ENCODE results near the gene C1orf94.

DNA sequence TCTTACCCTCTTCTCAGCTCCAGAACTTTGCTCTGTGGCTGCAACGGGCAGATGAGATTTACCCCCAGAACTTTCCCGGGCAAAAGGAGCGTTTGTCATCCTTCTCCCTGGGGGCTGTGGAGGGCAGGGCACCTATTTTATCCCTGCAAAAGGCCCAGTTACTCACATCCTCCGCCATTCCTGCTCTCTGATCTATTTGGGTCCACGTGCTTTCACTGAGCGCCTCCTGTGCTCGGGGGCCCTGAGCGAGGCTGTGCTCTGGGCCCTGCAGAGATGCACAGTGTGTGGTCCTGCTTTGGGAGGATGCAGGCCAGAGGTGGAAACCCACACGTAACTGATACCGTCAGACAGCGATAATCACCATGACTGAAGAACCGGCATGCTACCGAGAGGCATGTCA, 9.3 kb upstream of the C1orf94 start:
- TF ChIP-seq, protein P1, sequence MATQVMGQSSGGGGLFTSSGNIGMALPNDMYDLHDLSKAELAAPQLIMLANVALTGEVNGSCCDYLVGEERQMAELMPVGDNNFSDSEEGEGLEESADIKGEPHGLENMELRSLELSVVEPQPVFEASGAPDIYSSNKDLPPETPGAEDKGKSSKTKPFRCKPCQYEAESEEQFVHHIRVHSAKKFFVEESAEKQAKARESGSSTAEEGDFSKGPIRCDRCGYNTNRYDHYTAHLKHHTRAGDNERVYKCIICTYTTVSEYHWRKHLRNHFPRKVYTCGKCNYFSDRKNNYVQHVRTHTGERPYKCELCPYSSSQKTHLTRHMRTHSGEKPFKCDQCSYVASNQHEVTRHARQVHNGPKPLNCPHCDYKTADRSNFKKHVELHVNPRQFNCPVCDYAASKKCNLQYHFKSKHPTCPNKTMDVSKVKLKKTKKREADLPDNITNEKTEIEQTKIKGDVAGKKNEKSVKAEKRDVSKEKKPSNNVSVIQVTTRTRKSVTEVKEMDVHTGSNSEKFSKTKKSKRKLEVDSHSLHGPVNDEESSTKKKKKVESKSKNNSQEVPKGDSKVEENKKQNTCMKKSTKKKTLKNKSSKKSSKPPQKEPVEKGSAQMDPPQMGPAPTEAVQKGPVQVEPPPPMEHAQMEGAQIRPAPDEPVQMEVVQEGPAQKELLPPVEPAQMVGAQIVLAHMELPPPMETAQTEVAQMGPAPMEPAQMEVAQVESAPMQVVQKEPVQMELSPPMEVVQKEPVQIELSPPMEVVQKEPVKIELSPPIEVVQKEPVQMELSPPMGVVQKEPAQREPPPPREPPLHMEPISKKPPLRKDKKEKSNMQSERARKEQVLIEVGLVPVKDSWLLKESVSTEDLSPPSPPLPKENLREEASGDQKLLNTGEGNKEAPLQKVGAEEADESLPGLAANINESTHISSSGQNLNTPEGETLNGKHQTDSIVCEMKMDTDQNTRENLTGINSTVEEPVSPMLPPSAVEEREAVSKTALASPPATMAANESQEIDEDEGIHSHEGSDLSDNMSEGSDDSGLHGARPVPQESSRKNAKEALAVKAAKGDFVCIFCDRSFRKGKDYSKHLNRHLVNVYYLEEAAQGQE (IDR thresholded peaks at IDR 0.05; ENCODE audit: low read depth, low read length) = no peak
- TF ChIP-seq SMC3 (IDR thresholded peaks at IDR 0.05; ENCODE audit: low read depth, low read length) = no peak
- TF ChIP-seq, protein P2, sequence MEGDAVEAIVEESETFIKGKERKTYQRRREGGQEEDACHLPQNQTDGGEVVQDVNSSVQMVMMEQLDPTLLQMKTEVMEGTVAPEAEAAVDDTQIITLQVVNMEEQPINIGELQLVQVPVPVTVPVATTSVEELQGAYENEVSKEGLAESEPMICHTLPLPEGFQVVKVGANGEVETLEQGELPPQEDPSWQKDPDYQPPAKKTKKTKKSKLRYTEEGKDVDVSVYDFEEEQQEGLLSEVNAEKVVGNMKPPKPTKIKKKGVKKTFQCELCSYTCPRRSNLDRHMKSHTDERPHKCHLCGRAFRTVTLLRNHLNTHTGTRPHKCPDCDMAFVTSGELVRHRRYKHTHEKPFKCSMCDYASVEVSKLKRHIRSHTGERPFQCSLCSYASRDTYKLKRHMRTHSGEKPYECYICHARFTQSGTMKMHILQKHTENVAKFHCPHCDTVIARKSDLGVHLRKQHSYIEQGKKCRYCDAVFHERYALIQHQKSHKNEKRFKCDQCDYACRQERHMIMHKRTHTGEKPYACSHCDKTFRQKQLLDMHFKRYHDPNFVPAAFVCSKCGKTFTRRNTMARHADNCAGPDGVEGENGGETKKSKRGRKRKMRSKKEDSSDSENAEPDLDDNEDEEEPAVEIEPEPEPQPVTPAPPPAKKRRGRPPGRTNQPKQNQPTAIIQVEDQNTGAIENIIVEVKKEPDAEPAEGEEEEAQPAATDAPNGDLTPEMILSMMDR (IDR thresholded peaks at IDR 0.05) = no peak
